Posterior cingulate gyrus (tissue), 11 donors: ENCODE measurements around the gene ZFAND6.
"Not testable (repeated sequence)": the region's sequence is repeated elsewhere in the genome, so short reads cannot be mapped to it uniquely, and the experiment has no call there.

Experiments
- DNase-seq, 10 donors: peaks; one replicate each; pipeline versions ENCODE4 v3.0.0 to v3.0.0-alpha.2; 2020 to 2021; ENCODE audit warnings: mixed read lengths in 3 of 10
- intact Hi-C: fragments of 100-400 bp; cut with DNase I; formaldehyde crosslinking; loops from one replicate; pipeline ENCODE4 v1.15.1; 2023

The ZFAND6 gene

GRCh38 chr15:80045219-80045618 is 14.3 kb upstream of the ZFAND6 start:
- intact Hi-C loops, DNase-seq: not testable (repeated sequence)

GRCh38 chr15:80049046-80049445 is 10.4 kb upstream of the ZFAND6 start:
- intact Hi-C loops, result no loop called here
- no peak for DNase-seq

GRCh38 chr15:80052597-80053304 is 6.7 kb upstream of the ZFAND6 start:
- intact Hi-C loops, result loop anchor here (10.0 kb wide), 1 partner anchor 158 kb away; the partner anchor contains the start of gene MTHFS
- no peak for DNase-seq

GRCh38 chr15:80055933-80056332 is 3.5 kb upstream of the ZFAND6 start:
- DNase-seq, result no peak
- intact Hi-C loops, result loop anchor here (5.0 to 10.0 kb wide), 2 partner anchors 96 to 161 kb away; partner anchors contain the start of genes FAH and MTHFS

- no peak for DNase-seq
- intact Hi-C loops, result loop anchor here (5.0 to 10.0 kb wide), 2 partner anchors 94 to 163 kb away; partner anchors contain the start of genes FAH and MTHFS
These were observed 1.4 kb upstream of the ZFAND6 start for GRCh38 chr15:80058044-80058443.

- peak in 5 of 10 donors; percentile 11 to 76 (median 19) for DNase-seq
These were observed 395 bp downstream of the ZFAND6 start for GRCh38 chr15:80059786-80060355.

GRCh38 chr15:80060356-80061006 is 1.0 kb downstream of the ZFAND6 start:
- peak in 1 of 10 donors; percentile 20 for DNase-seq
- intact Hi-C loops, result loop anchor here (10.0 kb wide), 1 partner anchor 344 kb away; the partner anchor contains the start of gene ARNT2

More at GRCh38 chr15:80059786-80060355, 395 bp downstream of the ZFAND6 start:
- intact Hi-C loops, result loop anchor here (5.0 to 10.0 kb wide), 3 partner anchors 92 to 345 kb away; partner anchors contain the start of genes ARNT2, FAH and MTHFS

GRCh38 chr15:80061582-80061981 is 2.1 kb downstream of the ZFAND6 start:
- intact Hi-C loops, result loop anchor here (10.0 kb wide), 1 partner anchor 343 kb away; the partner anchor contains the start of gene ARNT2
- no peak for DNase-seq

GRCh38 chr15:80066912-80067311 is 7.4 kb downstream of the ZFAND6 start:
- no peak for DNase-seq
- intact Hi-C loops, result loop anchor here (10.0 kb wide), 1 partner anchor 338 kb away; the partner anchor contains the start of gene ARNT2

- intact Hi-C loops, result loop anchor here (10.0 kb wide), 1 partner anchor 336 kb away; the partner anchor contains the start of gene ARNT2
These were observed 9.1 kb downstream of the ZFAND6 start for GRCh38 chr15:80068578-80068977.

GRCh38 chr15:80070840-80071239 is 11.4 kb downstream of the ZFAND6 start:
- intact Hi-C loops, result no loop called here
- DNase-seq, result no peak

More at GRCh38 chr15:80068578-80068977, 9.1 kb downstream of the ZFAND6 start:
- no peak for DNase-seq

GRCh38 chr15:80071652-80072051 is 12.2 kb downstream of the ZFAND6 start:
- intact Hi-C loops, result no loop called here
- DNase-seq, result no peak

- intact Hi-C loops, result no loop called here
- DNase-seq, result no peak
These were observed 13.0 kb downstream of the ZFAND6 start for GRCh38 chr15:80072285-80072994.

GRCh38 chr15:80073197-80073596 is 13.7 kb downstream of the ZFAND6 start:
- intact Hi-C loops, result no loop called here
- no peak for DNase-seq

- DNase-seq, result no peak
- intact Hi-C loops, result no loop called here
These were observed 17.1 kb downstream of the ZFAND6 start for GRCh38 chr15:80076321-80077318.

GRCh38 chr15:80081390-80081789 is 21.9 kb downstream of the ZFAND6 start:
- no peak for DNase-seq
- intact Hi-C loops, result no loop called here

GRCh38 chr15:80087104-80087503 is 27.6 kb downstream of the ZFAND6 start:
- intact Hi-C loops, result no loop called here
- DNase-seq, result no peak

- intact Hi-C loops, result no loop called here
- DNase-seq, result no peak
These were observed 30.6 kb downstream of the ZFAND6 start for GRCh38 chr15:80090041-80090440.

- no peak for DNase-seq
- intact Hi-C loops, result no loop called here
These were observed 31.5 kb downstream of the ZFAND6 start for GRCh38 chr15:80090879-80091503.
